HG03378 (cell line): ENCODE data around the gene NKIRAS2.

ENCODE experiments used
- ATAC-seq: cut with Tn5 transposase; IDR thresholded peaks from one replicate; pipeline ENCODE4 v1.9.1; 2021; ENCODE audit warnings: mild to moderate bottlenecking, moderate library complexity; ENCODE audit not compliant: unreplicated experiment

The NKIRAS2 gene

DNA sequence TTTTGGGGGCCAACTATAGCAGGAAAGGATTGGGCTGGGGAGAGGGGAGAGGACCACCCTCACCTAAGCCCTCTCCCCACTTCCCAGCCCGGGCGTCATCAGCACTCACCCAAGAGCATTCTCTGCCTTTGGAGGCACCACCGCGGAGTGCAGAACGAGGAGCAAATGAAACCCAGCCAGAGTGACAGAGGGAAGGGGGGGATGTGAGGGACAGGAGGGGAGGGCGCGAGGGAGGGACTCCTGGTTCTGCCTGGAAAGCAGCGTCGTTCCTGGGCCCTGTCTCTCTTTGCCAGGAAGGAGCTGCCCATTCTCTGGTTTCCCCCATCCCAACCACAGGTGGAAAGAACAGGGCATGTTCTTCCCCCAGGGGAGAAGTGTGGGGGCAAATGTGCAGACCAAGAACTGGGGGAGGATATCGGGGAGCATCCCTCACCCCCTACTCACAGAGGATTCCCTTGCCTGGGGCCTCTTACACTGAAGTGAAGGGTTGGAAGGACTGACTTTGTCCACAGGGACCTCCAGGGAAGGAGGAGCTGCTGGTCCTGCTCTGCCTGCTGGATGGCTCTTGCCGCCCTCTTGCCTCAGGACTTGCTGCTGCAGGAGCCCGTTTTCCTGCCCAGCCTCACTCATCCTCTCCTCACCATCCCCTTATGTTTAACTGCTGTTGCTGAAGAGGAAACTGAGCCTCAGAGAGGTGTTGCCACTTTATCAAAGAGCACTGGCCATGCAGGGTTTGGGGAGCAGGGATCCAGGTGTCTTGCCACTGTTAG is 34.0 kb downstream of the NKIRAS2 start:
- ATAC-seq = no peak

DNA sequence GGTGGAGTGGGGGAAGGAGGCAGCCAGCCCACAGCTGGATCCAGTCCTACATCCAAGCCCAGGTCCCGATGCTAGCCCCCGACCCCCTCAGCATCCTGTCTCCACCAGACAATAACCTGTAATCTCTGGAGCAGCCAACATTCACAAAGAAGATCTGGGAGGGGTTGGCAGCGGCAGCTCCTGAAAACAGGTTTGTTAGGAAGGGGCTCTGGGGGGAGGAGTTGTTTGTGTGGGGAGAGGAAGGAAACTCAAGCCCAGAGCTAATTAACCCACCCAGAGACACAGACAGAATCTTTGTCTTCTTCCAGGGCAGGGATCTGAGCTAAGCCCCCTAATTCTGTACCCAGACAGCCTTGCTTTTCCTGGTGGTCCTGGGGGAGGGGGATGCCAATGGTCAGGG is 35.1 kb downstream of the NKIRAS2 start:
- ATAC-seq = no peak

DNA sequence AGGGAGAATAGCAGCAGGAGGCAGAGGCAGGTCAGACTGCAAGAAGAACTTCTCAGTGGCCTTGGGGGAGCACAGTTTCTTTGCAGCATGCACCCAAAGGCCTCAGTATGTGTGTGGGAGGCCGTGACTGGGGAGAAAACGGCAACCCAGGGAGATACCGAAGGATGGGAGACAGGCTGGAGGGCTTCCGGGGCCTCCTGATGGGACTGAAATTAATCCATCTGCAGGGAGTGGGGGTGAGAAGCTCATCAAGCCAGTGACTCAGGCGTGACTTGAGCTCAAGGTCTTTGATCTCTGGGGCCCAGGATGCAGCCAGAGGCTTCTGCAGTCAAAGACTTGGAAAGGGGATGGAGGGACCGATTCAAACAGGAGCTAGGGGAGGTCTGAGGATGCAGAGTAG is 35.6 kb downstream of the NKIRAS2 start:
- ATAC-seq = no peak

DNA sequence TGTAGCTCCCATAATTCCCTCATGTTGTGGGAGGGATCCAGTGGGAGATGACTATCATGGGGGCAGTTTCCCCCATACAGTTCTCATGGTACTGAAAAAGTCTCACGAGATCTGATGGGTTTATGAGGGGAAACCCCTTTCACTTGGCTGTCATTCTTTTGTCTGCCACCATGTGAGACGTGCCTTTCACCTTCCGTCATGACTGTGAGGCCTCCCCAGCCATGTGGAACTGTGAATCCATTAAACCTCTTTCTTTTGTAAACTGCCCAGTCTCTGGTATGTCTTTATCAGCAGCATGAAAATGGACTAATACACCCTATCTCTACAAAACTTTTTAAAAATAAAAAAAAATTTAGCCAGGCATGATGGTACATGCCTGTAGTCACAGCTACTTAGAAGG is 36.7 kb downstream of the NKIRAS2 start:
- no peak for ATAC-seq

DNA sequence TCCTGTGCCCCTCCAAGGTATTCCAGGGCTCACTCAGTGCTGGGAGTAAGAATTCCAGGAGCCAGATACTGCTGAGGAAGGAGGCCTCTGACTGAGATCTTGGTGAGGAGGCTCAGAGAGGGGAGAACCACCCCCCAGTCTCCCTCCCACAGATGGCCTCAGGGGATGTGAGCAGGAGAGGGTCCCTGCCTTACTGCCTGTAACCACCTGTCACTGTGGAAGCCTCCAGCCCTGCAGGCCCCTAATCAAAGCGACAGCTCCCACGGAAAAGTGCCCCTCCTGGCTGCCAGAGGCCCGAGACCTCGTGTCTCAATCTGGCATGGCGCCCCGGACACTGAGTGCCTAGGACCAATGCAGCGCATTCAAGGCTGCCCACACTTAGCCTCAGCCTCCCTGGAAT is 38.2 kb downstream of the NKIRAS2 start:
- ATAC-seq = no peak

DNA sequence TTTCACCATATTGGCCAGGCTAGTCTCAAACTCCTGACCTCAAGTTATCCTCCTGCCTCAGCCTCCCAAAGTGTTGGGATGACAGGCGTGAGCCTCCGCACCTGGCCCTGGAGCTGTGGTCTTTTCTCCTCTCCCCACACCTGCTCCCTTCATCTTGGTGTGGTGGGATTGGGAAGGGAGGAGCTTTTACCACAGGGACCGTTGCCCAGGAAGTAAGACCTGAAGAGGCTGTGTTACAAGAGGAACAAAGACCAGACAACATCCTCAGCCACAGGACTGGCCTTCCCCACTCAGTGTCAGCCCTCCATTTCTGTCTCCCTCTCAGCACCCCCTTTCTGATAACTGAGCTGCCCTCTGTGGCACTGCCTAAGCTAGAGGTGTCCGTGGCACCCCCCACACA is 39.9 kb downstream of the NKIRAS2 start:
- ATAC-seq = no peak

DNA sequence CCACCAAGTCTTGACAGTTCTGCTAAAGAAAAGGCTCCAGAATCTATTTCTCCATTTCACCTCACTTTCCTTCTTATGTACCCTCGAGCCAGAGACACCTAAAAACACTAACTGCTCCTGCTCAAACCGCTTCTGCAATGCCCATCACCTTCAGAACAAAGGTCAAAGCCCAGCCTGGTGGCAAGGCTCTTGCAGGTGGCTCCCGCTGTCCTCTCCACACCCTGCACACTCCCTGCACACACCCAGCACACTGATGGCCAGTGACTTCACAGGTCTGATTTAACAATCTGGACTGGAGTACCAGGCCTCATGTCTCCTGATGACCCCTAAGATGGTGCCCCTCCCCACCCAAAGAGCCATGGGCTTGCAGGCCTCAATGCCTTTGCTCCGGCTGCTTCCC is 40.3 kb downstream of the NKIRAS2 start:
- no peak for ATAC-seq

DNA sequence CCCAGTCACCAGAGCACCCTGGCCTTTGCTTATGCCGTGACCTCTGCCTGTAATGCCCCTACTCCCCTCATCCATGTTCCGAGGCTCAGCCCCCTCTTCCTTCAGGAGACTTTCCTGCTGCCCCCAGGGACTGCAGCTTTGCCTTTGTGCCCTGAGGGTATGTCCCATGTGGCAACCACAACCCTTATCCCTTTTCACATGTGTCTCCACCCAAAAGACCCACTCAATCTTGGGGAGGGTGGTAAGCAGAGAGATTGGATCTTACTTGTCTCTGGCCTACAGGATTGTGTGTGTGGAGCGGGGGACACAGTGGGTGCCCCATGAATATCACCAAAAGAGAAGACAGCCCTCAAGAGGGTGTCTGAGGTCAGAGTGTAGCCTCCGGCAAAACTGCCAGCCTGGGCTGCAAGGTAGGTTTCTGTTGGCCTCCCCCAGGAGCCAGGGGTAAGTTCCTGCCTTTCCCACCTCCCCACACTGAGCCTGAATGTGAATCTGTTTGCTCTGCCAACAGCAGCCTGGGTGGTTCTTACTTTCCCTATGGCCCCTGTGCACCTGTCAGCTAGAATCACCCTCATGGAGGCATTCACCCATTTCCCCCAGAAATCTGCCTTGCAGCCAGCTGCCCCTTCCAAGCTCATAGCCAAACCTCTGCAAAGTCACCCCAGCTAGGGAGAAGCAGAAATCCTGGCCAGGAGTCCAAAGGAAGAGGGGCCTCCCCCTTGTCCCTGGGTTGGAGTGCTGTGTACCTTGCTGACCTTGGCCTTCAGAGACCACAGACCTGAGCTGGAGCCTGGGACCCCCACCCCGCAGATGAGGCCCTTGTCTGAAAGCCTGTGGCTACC is 42.0 kb downstream of the NKIRAS2 start:
- no peak for ATAC-seq

DNA sequence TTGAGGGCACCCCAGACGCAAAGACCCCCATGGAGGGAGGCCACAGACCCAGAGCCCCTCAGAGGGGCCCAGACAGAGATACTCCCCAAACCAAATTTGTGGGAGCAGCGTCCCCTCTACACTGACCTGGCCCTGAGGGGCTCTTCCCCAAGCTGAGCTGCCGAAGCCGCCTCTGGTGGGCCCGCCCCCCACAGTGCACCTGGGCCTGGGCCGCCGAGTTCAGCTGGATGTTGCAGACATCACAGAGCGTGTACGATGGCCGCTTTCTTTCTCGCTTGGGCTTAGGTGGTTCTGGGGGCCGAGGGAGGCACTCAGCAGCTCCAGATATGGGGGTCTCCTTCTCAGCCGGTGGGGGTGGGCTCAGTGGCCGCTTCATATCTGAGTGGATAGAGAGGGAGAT is 42.8 kb downstream of the NKIRAS2 start:
- no peak for ATAC-seq

DNA sequence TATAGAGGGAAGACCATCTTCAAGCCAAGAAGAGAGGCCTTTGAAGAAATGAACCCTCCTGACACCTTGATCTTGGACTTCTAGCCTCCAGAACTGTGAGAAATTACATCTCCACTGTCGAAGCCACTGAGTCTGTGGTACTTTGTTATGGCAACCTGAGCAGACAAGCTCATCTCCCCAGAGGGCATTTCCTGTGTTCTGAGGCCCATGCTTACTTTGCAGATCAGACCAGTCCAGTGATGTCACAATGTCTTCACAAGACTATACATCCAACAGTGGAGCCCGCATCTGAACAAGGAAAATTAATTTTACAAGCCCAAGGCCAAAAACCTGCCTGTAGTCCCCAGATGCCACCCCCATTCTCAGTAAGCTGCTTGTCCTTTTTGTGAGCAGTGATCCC is 45.3 kb downstream of the NKIRAS2 start:
- no peak for ATAC-seq

DNA sequence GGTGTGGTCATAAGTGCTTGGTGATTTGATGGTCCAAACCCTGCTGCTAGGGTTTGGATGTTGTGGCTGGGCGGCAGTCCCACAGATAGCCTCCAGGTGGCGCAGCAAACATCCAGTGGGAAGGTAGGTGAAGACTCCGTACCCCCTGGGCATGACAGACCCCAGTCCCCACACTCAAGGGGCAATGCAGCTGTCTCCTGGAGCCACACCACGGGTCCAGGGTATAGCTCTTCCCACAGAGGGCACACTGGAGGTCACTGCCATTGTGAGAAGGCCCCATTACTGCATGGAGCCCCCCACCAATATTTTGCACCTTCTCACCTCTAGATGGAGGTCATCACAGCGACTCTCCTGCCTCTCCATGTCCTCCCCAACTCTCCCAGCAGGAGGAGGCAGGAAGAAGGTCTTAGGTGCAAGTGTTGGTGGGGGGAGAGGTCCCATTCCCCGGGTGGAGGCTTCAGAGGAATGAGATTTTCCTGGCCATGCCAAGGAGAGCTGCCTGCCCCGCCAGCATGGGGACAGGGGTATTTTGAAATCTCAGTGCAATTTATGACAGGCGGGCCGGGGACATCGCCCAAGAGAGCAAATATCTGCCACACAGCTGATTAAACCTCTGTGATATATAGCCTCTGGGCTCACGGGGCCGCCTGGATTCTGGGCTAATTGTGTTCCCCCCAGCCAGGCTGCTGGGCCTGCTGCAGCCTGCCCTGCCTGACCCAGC is 47.6 kb downstream of the NKIRAS2 start:
- ATAC-seq = no peak

DNA sequence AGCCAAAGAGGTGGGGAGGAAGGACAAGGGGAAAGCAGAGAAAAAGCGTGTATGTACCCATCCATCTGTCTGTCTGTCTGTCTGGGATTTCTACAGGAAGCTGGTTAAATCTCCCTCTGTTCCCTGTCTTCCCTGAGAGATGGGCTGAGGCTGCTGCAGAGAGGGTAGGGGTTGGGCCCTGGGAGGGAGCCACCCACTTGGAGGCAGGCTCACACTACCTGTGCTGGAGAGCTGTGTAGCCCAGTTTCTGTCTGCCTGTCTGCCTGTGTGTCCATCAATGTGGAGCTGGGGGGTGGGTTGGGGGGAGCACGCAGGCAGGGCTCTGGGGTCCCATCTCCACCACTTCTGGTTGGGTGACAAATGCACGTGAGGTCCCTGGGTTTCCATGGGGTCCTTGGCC is 49.1 kb downstream of the NKIRAS2 start:
- no peak for ATAC-seq

DNA sequence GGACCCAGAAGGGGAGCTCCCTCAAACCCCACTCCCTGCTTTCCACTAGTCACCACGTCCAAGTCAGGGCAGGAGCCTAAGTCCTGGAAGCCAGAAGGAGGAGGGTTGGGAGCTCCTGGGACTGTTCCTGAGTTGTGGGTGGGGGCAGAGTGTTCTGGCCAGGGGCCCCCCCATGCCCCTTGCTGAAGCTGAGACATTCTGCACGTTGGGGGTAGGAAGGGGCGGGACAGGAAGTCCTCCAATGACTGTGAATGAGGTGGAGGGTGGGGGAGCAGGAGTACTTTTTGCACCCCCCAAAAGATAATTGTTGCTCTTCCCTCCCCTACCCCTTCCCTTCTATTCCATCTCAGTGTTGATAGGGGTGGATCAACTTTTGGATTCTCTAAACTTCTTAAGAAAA is 51.9 kb downstream of the NKIRAS2 start:
- ATAC-seq = no peak

DNA sequence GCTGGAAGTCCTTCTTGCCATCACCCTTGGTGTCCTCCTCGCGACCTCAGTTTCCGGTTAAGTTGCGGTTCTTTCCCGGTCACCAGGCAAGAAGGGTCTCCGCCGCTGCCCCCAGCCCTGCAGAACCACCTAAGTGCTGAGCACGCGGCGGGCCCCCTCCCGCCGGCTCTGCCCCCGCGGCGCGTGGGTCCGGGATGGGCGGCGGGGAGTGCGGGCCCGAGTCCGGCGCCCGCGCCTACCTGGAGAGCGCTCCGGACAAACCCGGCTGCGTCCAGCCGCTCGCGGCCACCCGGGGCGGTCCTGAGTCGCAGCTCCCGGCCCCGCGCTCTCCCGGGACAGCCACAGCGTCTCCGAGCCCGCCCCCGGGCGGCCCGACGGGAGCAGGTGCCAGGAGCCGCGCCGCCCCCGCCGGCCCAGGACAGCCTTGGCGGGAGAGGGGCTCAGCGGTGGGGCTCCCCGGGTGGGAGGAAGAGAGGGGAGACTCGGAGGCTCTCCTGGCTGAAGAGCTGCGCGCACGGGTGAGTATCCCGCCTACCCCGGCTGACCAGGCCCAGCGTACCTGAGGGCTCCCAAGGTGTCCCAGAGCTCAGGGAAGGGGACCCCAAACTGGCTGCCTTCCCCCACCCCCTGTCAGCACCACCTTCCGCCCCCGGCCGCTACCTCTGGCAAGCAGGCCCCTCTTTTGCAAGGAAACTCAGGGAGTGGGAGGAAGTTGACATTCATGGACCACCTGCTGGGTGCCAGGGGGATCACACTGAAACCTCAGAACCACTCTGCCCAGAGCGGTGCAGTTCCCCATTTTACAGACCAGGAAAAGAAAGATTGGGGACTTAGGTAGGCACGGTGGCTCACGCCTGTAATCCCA is 52.7 kb downstream of the NKIRAS2 start:
- no peak for ATAC-seq
